H9 (cell line): Measurements from ENCODE around the gene MAST1. TPM values are rescaled to one million over a fixed set of nuclear protein-coding genes. Genes with fewer than 3 reads are reported as not detected.

ENCODE experiments used
- DNase-seq: peaks from one replicate; pipeline ENCODE4 v3.0.0-alpha.2; 2017
- H2AFZ ChIP-seq: one replicate; pipeline ENCODE4 v1.6.1; 2013; ENCODE audit warnings: mild to moderate bottlenecking, low read length, control low read depth, moderate library complexity
- H2AK5ac ChIP-seq: 2 replicates; pipeline ENCODE4 v1.6.1; 2013; ENCODE audit warnings: low read length, control low read depth, mixed read lengths; ENCODE audit not compliant: insufficient read length
- H2BK120ac ChIP-seq: one replicate; pipeline ENCODE4 v1.6.1; 2013; ENCODE audit warnings: low read depth, mild to moderate bottlenecking, low read length, control low read depth, inconsistent platforms; ENCODE audit not compliant: poor library complexity, severe bottlenecking
- H2BK12ac ChIP-seq: 2 replicates; pipeline ENCODE4 v1.6.1; 2013; ENCODE audit warnings: low read length, control low read depth, mixed read lengths, low read depth; ENCODE audit not compliant: insufficient read length
- H2BK15ac ChIP-seq: 2 replicates; pipeline ENCODE4 v1.6.1; 2013; ENCODE audit warnings: low read depth, low read length, control low read depth
- H2BK20ac ChIP-seq: one replicate; pipeline ENCODE4 v1.6.1; 2013; ENCODE audit warnings: low read depth, mild to moderate bottlenecking, low read length, control low read depth, inconsistent platforms; ENCODE audit not compliant: poor library complexity, severe bottlenecking
- H2BK5ac ChIP-seq: 2 replicates; pipeline ENCODE4 v1.6.1; 2013; ENCODE audit warnings: low read length, control low read depth, mixed read lengths; ENCODE audit not compliant: insufficient read length
- H3K14ac ChIP-seq: 2 replicates; pipeline ENCODE4 v1.6.1; 2013; ENCODE audit warnings: low read length, control low read depth; ENCODE audit not compliant: insufficient read depth
- H3K18ac ChIP-seq: 2 replicates; pipeline ENCODE4 v1.6.1; 2013; ENCODE audit warnings: low read depth, mild to moderate bottlenecking, mixed read lengths, low read length, control low read depth; ENCODE audit not compliant: insufficient read length
- H3K23ac ChIP-seq: 2 replicates; pipeline ENCODE4 v1.6.1; 2013; ENCODE audit warnings: low read length, control low read depth, mixed read lengths, low read depth; ENCODE audit not compliant: insufficient read length
- H3K23me2 ChIP-seq: 2 replicates; pipeline ENCODE4 v1.6.1; 2013; ENCODE audit warnings: low read depth, mild to moderate bottlenecking, mixed read lengths, low read length, control low read depth; ENCODE audit not compliant: insufficient read length, poor library complexity, severe bottlenecking
- H3K27ac ChIP-seq: 2 replicates; pipeline ENCODE4 v1.5.1; 2013; ENCODE audit warnings: low read length, control low read depth, mixed read lengths, low read depth; ENCODE audit not compliant: insufficient read length
- H3K27me3 ChIP-seq: 2 replicates; pipeline ENCODE4 v1.6.1; 2013; ENCODE audit warnings: low read length, control low read depth, inconsistent platforms; ENCODE audit not compliant: insufficient read depth
- H3K4ac ChIP-seq: 2 replicates; pipeline ENCODE4 v1.6.1; 2013; ENCODE audit warnings: low read depth, mild to moderate bottlenecking, control low read depth, inconsistent platforms, low read length, moderate library complexity
- H3K4me1 ChIP-seq: 2 replicates; pipeline ENCODE4 v1.6.1; 2013; ENCODE audit warnings: low read length, control low read depth, inconsistent platforms; ENCODE audit not compliant: insufficient read depth
- H3K4me2 ChIP-seq: 2 replicates; pipeline ENCODE4 v1.6.1; 2013; ENCODE audit warnings: low read length, control low read depth, mixed read lengths; ENCODE audit not compliant: insufficient read length, insufficient read depth
- H3K56ac ChIP-seq: 2 replicates; pipeline ENCODE4 v1.6.1; 2013; ENCODE audit warnings: low read depth, mild to moderate bottlenecking, mixed read lengths, low read length, control low read depth; ENCODE audit not compliant: insufficient read length
- H3K79me1 ChIP-seq: 2 replicates; pipeline ENCODE4 v1.6.1; 2013; ENCODE audit warnings: low read depth, mild to moderate bottlenecking, moderate library complexity, low read length, control low read depth, inconsistent platforms; ENCODE audit not compliant: insufficient read depth, poor library complexity, severe bottlenecking
- H3K79me2 ChIP-seq: 2 replicates; pipeline ENCODE4 v1.6.1; 2013; ENCODE audit warnings: low read length, control low read depth, inconsistent platforms; ENCODE audit not compliant: insufficient read depth
- H3K9ac ChIP-seq: 2 replicates; pipeline ENCODE4 v1.6.1; 2013; ENCODE audit warnings: low read length, control low read depth, mixed read lengths; ENCODE audit not compliant: insufficient read length; ENCODE audit errors: extremely low read depth
- H3K9me3 ChIP-seq: one replicate; pipeline ENCODE4 v1.6.1; 2013; ENCODE audit warnings: low read depth, low read length, inconsistent platforms; ENCODE audit not compliant: control insufficient read depth
- H3T11ph ChIP-seq: one replicate; pipeline ENCODE4 v1.6.1; 2013; ENCODE audit warnings: mild to moderate bottlenecking, low read length, control low read depth, inconsistent platforms
- H4K20me1 ChIP-seq: one replicate; pipeline ENCODE4 v1.6.1; 2013; ENCODE audit not compliant: control insufficient read depth, insufficient read length, insufficient read depth
- H4K5ac ChIP-seq: 2 replicates; pipeline ENCODE4 v1.6.1; 2013; ENCODE audit warnings: low read depth, mild to moderate bottlenecking, mixed read lengths, low read length, control low read depth; ENCODE audit not compliant: insufficient read length
- H4K8ac ChIP-seq: replicated peaks from 2 replicates; pipeline ENCODE4 v1.6.1; 2013; ENCODE audit warnings: low read length, control low read depth, mixed read lengths, low read depth; ENCODE audit not compliant: insufficient read length
- H4K91ac ChIP-seq: 2 replicates; pipeline ENCODE4 v1.6.1; 2013; ENCODE audit warnings: low read depth, mild to moderate bottlenecking, moderate library complexity, mixed read lengths, low read length, control low read depth; ENCODE audit not compliant: insufficient read length
- H3K27ac Mint-ChIP-seq, 3 experiments: 2 replicates in 2 of 3; 3 replicates in 1 of 3; pipeline ENCODE4 v1.8.0; 2020 to 2021; ENCODE audit warnings: mixed read lengths in 3 of 3, mild to moderate bottlenecking in 1 of 3, moderate library complexity in 1 of 3
- H3K27me3 Mint-ChIP-seq: 2 replicates; pipeline ENCODE4 v1.8.0; 2021; ENCODE audit warnings: low read depth, mild to moderate bottlenecking, moderate library complexity, mixed read lengths
- H3K36me3 Mint-ChIP-seq, 3 experiments: 2 replicates in 2 of 3; 3 replicates in 1 of 3; pipeline ENCODE4 v1.8.0; 2020 to 2021; ENCODE audit warnings: low read depth in 3 of 3, mixed read lengths in 3 of 3; ENCODE audit not compliant: insufficient read depth in 1 of 3
- H3K4me1 Mint-ChIP-seq, 2 experiments: 2 replicates each; pipeline ENCODE4 v1.8.0; 2020; ENCODE audit warnings: mixed read lengths in 2 of 2
- H3K4me3 Mint-ChIP-seq, 2 experiments: 2 replicates in 1 of 2; 3 replicates in 1 of 2; pipeline ENCODE4 v1.8.0; 2020 to 2021; ENCODE audit warnings: mild to moderate bottlenecking in 2 of 2, mixed read lengths in 2 of 2, moderate library complexity in 1 of 2
- H3K9me3 Mint-ChIP-seq, 2 experiments: 2 replicates in 1 of 2; 3 replicates in 1 of 2; pipeline ENCODE4 v1.8.0; 2020; ENCODE audit warnings: mild to moderate bottlenecking in 2 of 2, mixed read lengths in 2 of 2, moderate library complexity in 1 of 2
- CTCF ChIP-seq: fragments of 200-600 bp; sonication (generic); conservative IDR thresholded peaks from 3 replicates; pipeline ENCODE4 v1.8.0; 2021; ENCODE audit warnings: antibody characterized with exemption, mild to moderate bottlenecking
- WGBS: extraction: QIAGEN DNeasy Blood & Tissue Kit; methylation state at CpG from one replicate; pipeline ENCODE4 v1.1.7; 2013; ENCODE audit warnings: missing lambda C conversion rate, low lambda C conversion rate, mixed read lengths; ENCODE audit not compliant: insufficient read length; ENCODE audit errors: extremely low coverage; 5-methylcytosine and 5-hydroxymethylcytosine counted together
- total RNA-seq: library from RNA; stranded (reverse); gene quantifications from 2 replicates; pipeline ENCODE4 v1.2.1, GENCODE V29; 2021

Gene MAST1
- total RNA-seq, 1 experiment from 2014 or later = 15.1 TPM

GRCh38 chr19:12872941-12873890 lies 34.9 kb downstream of the MAST1 start:
- no CpG with 5 or more reads among the region's 70 CpGs for WGBS
- Histone ChIP-seq H2BK5ac (no peak overlapping the region), H3K23ac (no peak overlapping the region), H3K9ac (no peak overlapping the region), H4K91ac (no peak overlapping the region), H3K18ac (no peak overlapping the region), H4K8ac (no peak overlapping the region), H2BK15ac (no peak overlapping the region), H2BK120ac (no peak overlapping the region), H3K14ac (no peak overlapping the region), H3K9me3 (no peaks in the 10 kb centered on the region), H4K20me1 (peaks cover 3% of the 10 kb centered on the region), H2BK20ac (no peak overlapping the region), H3K79me2 (no peaks in the 10 kb centered on the region), H3T11ph (no peak overlapping the region), H3K79me1 (no peaks in the 10 kb centered on the region), H3K4me2 (no peak overlapping the region), H2BK12ac (no peak overlapping the region), H3K56ac (no peak overlapping the region), H3K27me3 (no peaks in the 10 kb centered on the region), H2AFZ (no peak overlapping the region), H3K23me2 (no peaks in the 10 kb centered on the region), H3K4ac (no peak overlapping the region), H4K5ac (no peak overlapping the region), H2AK5ac (no peak overlapping the region), H3K4me1 (no peaks in the 10 kb centered on the region), H3K27ac (no peak overlapping the region)
- peaks cover 42 to 57% (median 45%) of the 10 kb centered on the region in 3 experiments for H3K36me3 Mint-ChIP-seq
- no peak overlapping the region for H3K4me3 Mint-ChIP-seq
- H3K4me1 Mint-ChIP-seq = 0 out of 4 replicates have a peak, but pooled peaks cover 0 to under 1% of the 10 kb centered on the region in 2 experiments
- H3K27me3 Mint-ChIP-seq = no peaks in the 10 kb centered on the region
- peak; percentile 84 for DNase-seq
- peaks cover 5 to 11% of the 10 kb centered on the region in 2 experiments; a peak in 4 of 5 replicates for H3K9me3 Mint-ChIP-seq
- no peak overlapping the region; a peak in 1 of 7 replicates for H3K27ac Mint-ChIP-seq
- TF ChIP-seq CTCF = no peak
